Ishikawa (cell line): ENCODE data around the gene ELMO1.

ENCODE experiments used
- CEBPB ChIP-seq: IDR thresholded peaks from 2 replicates; pipeline ENCODE4 v1.6.1; 2012
- CREB1 ChIP-seq: IDR thresholded peaks from 2 replicates; pipeline ENCODE4 v1.6.1; 2012; ENCODE audit warnings: low read depth
- EGR1 ChIP-seq: IDR thresholded peaks from 2 replicates; pipeline ENCODE4 v1.6.1; 2012
- EP300 ChIP-seq: IDR thresholded peaks from 2 replicates; pipeline ENCODE4 v1.6.1; 2012; ENCODE audit warnings: borderline replicate concordance
- FOXM1 ChIP-seq: IDR thresholded peaks from 2 replicates; pipeline ENCODE4 v1.6.1; 2012; ENCODE audit warnings: low read depth, borderline replicate concordance
- MAX ChIP-seq: IDR thresholded peaks from 2 replicates; pipeline ENCODE4 v1.6.1; 2012
- NFIC ChIP-seq: IDR thresholded peaks from 2 replicates; pipeline ENCODE4 v1.6.1; 2012
- RAD21 ChIP-seq: IDR thresholded peaks from 2 replicates; pipeline ENCODE4 v1.6.1; 2012; ENCODE audit warnings: low read depth
- REST ChIP-seq: IDR thresholded peaks from 2 replicates; pipeline ENCODE4 v1.6.1; 2012; ENCODE audit warnings: low read depth, mild to moderate bottlenecking
- TAF1 ChIP-seq: IDR thresholded peaks from 2 replicates; pipeline ENCODE4 v1.6.1; 2012; ENCODE audit warnings: low read depth, mild to moderate bottlenecking
- TCF12 ChIP-seq: IDR thresholded peaks from 2 replicates; pipeline ENCODE4 v1.6.1; 2012; ENCODE audit warnings: low read depth
- TEAD4 ChIP-seq: IDR thresholded peaks from 2 replicates; pipeline ENCODE4 v1.6.1; 2012
- USF1 ChIP-seq: IDR thresholded peaks from 2 replicates; pipeline ENCODE4 v1.6.1; 2012
- YY1 ChIP-seq: IDR thresholded peaks from 2 replicates; pipeline ENCODE4 v1.6.1; 2012; ENCODE audit warnings: low read depth
- ZBTB7A ChIP-seq: IDR thresholded peaks from 2 replicates; pipeline ENCODE4 v1.6.1; 2012; ENCODE audit warnings: low read depth

ELMO1 gene

GRCh38 chr7:36929791-36930190 is 518.9 kb downstream of the ELMO1 start:
- TF ChIP-seq YY1, result no peak
- no peak for TF ChIP-seq REST
- TF ChIP-seq FOXM1, result no peak
- TF ChIP-seq EP300, result no peak
- TF ChIP-seq ZBTB7A, result no peak
- no peak for TF ChIP-seq CEBPB
- TF ChIP-seq EGR1, result no peak
- TF ChIP-seq USF1, result no peak
- no peak for TF ChIP-seq TEAD4
- no peak for TF ChIP-seq RAD21
- TF ChIP-seq TAF1, result no peak
- TF ChIP-seq MAX, result no peak
- TF ChIP-seq CREB1, result no peak
- TF ChIP-seq TCF12, result no peak
- TF ChIP-seq NFIC, result no peak

- no peak for TF ChIP-seq TAF1
- no peak for TF ChIP-seq RAD21
- no peak for TF ChIP-seq CEBPB
- TF ChIP-seq NFIC, result no peak
Observed at GRCh38 chr7:36928718-36929117, 519.9 kb downstream of the ELMO1 start.

- TF ChIP-seq RAD21 (no peak), TEAD4 (no peak), YY1 (no peak), ZBTB7A (no peak), CREB1 (no peak), NFIC (no peak), EP300 (no peak), REST (no peak), TAF1 (no peak), TCF12 (no peak)
Observed at GRCh38 chr7:36928311-36928710, 520.4 kb downstream of the ELMO1 start.

GRCh38 chr7:36925691-36926090 is 523.0 kb downstream of the ELMO1 start:
- no peak for TF ChIP-seq FOXM1

GRCh38 chr7:36925207-36925606 is 523.5 kb downstream of the ELMO1 start:
- TF ChIP-seq TAF1, result no peak

GRCh38 chr7:36923943-36924436 is 524.7 kb downstream of the ELMO1 start:
- TF ChIP-seq RAD21 (no peak), TCF12 (no peak), YY1 (no peak), MAX (no peak), ZBTB7A (no peak), NFIC (no peak), CREB1 (no peak), CEBPB (no peak), TAF1 (no peak), USF1 (no peak)

- TF ChIP-seq ZBTB7A (no peak), RAD21 (no peak), EP300 (no peak), FOXM1 (no peak), CEBPB (no peak), USF1 (no peak), NFIC (no peak), TEAD4 (no peak), MAX (no peak), TCF12 (no peak), REST (no peak), CREB1 (no peak), EGR1 (no peak), TAF1 (no peak), YY1 (no peak)
Observed at GRCh38 chr7:36923185-36923584, 525.5 kb downstream of the ELMO1 start.
